ENCODE measurements around the gene EPB41. TPM values are rescaled to one million over a fixed set of nuclear protein-coding genes. Genes with fewer than 3 reads are reported as not detected.

The EPB41 gene
- total and polyA plus RNA-seq, 4 donors = 10.7 to 189 (median 38.1) TPM

GRCh38 chr1:28888915-28889314 is 25.5 kb upstream of the EPB41 start:
- peaks cover 6 to 23% (median 13%) of the 10 kb centered on the region in 4 donors for H3K4me1 ChIP-seq (ENCODE audit: control insufficient read depth in 4 of 4, insufficient read depth in 4 of 4, low read length in 3 of 4)
- H3K9ac ChIP-seq (ENCODE audit: low read depth in 1 of 2, low read length in 2 of 2) = no peak overlapping the region
- TF ChIP-seq, protein P1, sequence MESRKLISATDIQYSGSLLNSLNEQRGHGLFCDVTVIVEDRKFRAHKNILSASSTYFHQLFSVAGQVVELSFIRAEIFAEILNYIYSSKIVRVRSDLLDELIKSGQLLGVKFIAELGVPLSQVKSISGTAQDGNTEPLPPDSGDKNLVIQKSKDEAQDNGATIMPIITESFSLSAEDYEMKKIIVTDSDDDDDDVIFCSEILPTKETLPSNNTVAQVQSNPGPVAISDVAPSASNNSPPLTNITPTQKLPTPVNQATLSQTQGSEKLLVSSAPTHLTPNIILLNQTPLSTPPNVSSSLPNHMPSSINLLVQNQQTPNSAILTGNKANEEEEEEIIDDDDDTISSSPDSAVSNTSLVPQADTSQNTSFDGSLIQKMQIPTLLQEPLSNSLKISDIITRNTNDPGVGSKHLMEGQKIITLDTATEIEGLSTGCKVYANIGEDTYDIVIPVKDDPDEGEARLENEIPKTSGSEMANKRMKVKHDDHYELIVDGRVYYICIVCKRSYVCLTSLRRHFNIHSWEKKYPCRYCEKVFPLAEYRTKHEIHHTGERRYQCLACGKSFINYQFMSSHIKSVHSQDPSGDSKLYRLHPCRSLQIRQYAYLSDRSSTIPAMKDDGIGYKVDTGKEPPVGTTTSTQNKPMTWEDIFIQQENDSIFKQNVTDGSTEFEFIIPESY (IDR thresholded peaks at IDR 0.05) = no peak
- no peak for TF ChIP-seq ATF3 (IDR thresholded peaks at IDR 0.05)
- TF ChIP-seq EGR1 (IDR thresholded peaks at IDR 0.05; ENCODE audit: low read depth in 2 of 2) = no peak
- no peak for TF ChIP-seq FOXA2 (IDR thresholded peaks at IDR 0.05)
- no peak for TF ChIP-seq RXRA (IDR thresholded peaks at IDR 0.05)
- TF ChIP-seq REST (IDR thresholded peaks at IDR 0.05) = no peak
- no peak for TF ChIP-seq CTCF (IDR thresholded peaks at IDR 0.05; ENCODE audit: low read depth, low read length, missing input control)
- TF ChIP-seq NR2F2 (IDR thresholded peaks at IDR 0.05) = no peak
- no peak for TF ChIP-seq JUND (IDR thresholded peaks at IDR 0.05)
- TF ChIP-seq TAF1 (conservative IDR thresholded peaks at IDR 0.05) = no peak
- no peak for TF ChIP-seq RAD21 (IDR thresholded peaks at IDR 0.05)
- TF ChIP-seq, protein P2, sequence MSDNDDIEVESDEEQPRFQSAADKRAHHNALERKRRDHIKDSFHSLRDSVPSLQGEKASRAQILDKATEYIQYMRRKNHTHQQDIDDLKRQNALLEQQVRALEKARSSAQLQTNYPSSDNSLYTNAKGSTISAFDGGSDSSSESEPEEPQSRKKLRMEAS (IDR thresholded peaks at IDR 0.05) = no peak
- no peak for TF ChIP-seq YY1 (IDR thresholded peaks at IDR 0.05)
- TF ChIP-seq SP1 (IDR thresholded peaks at IDR 0.05) = no peak
- TF ChIP-seq HNF4G (IDR thresholded peaks at IDR 0.05) = no peak
- TF ChIP-seq FOXA1 (IDR thresholded peaks at IDR 0.05) = no peak
- no peak for TF ChIP-seq HNF4A (conservative IDR thresholded peaks at IDR 0.05)
- TF ChIP-seq GABPA (IDR thresholded peaks at IDR 0.05 in 1 of 2, conservative IDR thresholded peaks at IDR 0.05 in 1 of 2) = no peak
- no peaks in the 10 kb centered on the region for H3K27me3 ChIP-seq (ENCODE audit: control insufficient read depth in 4 of 4, insufficient read depth in 4 of 4, low read length in 3 of 4)
- DNase-seq (ENCODE audit: low spot score) = no peak
- H3K27ac ChIP-seq (ENCODE audit: low read depth in 1 of 2, low read length in 2 of 2) = no peak overlapping the region
- H3K36me3 ChIP-seq (ENCODE audit: control insufficient read depth in 4 of 4, insufficient read depth in 3 of 4, low read depth in 1 of 4, low read length in 3 of 4) = peaks cover 0 to 5% (median under 1%) of the 10 kb centered on the region in 4 donors
- WGBS = 96% methylated on average over 7 of the region's 7 CpGs
- no peaks in the 10 kb centered on the region for H3K9me3 ChIP-seq (ENCODE audit: control insufficient read depth in 4 of 4, low read length in 3 of 4)
- no peak overlapping the region for H3K4me3 ChIP-seq (ENCODE audit: low read depth in 1 of 3, low read length in 3 of 3)

Data from liver (tissue), 9 donors.